ENCODE measurements around the gene OR52W1. TPM values are rescaled to one million over a fixed set of nuclear protein-coding genes. Genes with fewer than 3 reads are reported as not detected.

The OR52W1 gene
- total RNA-seq, 1 donor from 2014 or later: not detected

DNA sequence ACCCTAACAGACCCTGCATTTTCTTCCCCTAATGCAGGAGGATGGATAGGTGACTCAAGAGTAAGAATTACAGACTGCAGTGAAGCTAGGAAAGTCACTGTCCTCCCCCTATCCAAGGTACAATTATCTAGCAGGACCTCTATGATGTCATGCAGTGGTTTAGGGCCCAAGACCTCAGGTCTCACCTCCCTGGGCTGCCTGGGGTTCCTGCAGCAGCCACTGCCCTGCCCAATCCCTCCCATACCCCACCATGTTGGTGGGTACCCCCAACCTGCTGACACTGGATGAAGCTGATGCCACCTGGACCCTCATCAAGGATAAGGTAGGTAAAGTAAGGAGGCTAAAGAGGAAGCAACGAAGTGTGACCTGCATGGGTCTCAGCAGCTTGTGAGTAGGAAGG is 6.3 kb downstream of the OR52W1 start, which contains the start of gene C11orf42:
Gene C11orf42, plus strand, starts transcription at position 192 of the 400 bp plus-strand sequence. Its CDS starts 59 bp downstream, at position 251.
- Mint-ChIP-seq H3K4me1 (ENCODE audit: low read depth) (no peaks in the 10 kb centered on the region), H3K4me3 (ENCODE audit: unreplicated experiment) (no peak within 1 kb of the TSS), H3K27me3 (ENCODE audit: low read depth) (no peaks in the 10 kb centered on the region), H3K36me3 (ENCODE audit: low read depth) (peaks cover 16% of the 10 kb centered on the region), H3K9me3 (ENCODE audit: low read depth) (no peaks in the 10 kb centered on the region), H3K27ac (ENCODE audit: unreplicated experiment) (no peak within 1 kb of the TSS)
- TF ChIP-seq, protein P1, sequence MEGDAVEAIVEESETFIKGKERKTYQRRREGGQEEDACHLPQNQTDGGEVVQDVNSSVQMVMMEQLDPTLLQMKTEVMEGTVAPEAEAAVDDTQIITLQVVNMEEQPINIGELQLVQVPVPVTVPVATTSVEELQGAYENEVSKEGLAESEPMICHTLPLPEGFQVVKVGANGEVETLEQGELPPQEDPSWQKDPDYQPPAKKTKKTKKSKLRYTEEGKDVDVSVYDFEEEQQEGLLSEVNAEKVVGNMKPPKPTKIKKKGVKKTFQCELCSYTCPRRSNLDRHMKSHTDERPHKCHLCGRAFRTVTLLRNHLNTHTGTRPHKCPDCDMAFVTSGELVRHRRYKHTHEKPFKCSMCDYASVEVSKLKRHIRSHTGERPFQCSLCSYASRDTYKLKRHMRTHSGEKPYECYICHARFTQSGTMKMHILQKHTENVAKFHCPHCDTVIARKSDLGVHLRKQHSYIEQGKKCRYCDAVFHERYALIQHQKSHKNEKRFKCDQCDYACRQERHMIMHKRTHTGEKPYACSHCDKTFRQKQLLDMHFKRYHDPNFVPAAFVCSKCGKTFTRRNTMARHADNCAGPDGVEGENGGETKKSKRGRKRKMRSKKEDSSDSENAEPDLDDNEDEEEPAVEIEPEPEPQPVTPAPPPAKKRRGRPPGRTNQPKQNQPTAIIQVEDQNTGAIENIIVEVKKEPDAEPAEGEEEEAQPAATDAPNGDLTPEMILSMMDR (IDR thresholded peaks at IDR 0.05): no peak
- no peak for DNase-seq (ENCODE audit: low spot score)

DNA sequence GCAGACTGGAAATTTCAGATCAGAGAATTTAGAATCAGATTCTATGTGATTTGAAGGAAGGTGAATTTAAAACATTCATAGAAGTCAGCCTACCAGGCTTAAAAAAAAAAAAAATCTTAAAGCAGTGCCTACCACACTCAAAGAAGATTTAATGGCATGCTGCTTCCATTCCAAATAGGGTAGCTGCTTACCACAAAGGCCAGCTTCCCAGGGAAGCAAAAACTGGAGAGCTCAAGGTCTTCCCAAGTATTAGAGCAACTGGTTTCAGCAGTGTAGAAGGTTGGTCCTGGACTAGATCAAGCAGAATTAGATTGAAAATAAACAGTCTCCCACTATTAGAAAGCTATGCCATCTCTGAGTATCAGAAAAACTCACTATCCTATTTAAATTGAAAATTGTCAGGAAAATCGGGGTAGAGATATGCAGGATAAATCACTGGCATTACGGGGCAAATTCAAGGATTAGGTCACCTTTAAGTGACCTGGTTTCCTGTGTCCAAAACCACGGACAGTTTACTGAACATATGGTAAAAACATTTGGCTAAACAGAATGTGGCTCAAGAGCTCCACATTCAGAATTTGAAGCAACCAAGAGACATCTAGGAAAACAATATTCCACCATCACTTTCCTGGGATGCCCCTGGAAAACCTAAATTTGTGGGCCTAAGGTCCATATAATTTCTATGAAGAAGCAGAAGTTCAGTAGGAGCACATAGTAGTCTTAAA is 7.6 kb downstream of the OR52W1 start:
- H3K36me3 Mint-ChIP-seq (ENCODE audit: low read depth): peaks cover 18% of the 10 kb centered on the region
- H3K27me3 Mint-ChIP-seq (ENCODE audit: low read depth): no peaks in the 10 kb centered on the region
- H3K4me1 Mint-ChIP-seq (ENCODE audit: low read depth): no peaks in the 10 kb centered on the region
- no peak overlapping the region for H3K27ac Mint-ChIP-seq (ENCODE audit: unreplicated experiment)
- TF ChIP-seq, protein P1 (IDR thresholded peaks at IDR 0.05): no peak
- no peak overlapping the region for H3K4me3 Mint-ChIP-seq (ENCODE audit: unreplicated experiment)
- H3K9me3 Mint-ChIP-seq (ENCODE audit: low read depth): no peaks in the 10 kb centered on the region
- no peak for DNase-seq (ENCODE audit: low spot score)

DNA sequence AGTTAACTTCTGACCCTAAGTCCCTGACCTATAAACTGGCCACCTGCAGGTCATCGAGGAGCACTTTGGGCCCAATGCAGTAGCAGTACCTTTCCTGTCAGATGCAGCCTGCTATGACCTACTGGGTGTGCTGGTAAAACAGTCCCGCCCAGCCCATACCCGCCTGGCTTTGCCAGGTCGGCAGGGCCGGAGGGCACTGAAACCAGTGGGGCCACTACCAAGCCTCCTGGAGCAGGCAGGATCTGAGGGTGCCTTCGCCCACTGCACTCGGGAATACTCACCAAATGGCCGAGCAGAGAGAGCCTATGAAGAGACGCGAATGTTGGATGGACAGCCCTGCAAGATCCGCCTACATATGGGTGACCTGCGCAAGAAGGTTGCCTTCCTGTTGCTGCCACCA is 10.8 kb downstream of the OR52W1 start:
- TF ChIP-seq, protein P1 (IDR thresholded peaks at IDR 0.05): no peak
- no peak for DNase-seq (ENCODE audit: low spot score)
- no peak overlapping the region for H3K27ac Mint-ChIP-seq (ENCODE audit: unreplicated experiment)
- H3K9me3 Mint-ChIP-seq (ENCODE audit: low read depth): no peaks in the 10 kb centered on the region
- H3K4me1 Mint-ChIP-seq (ENCODE audit: low read depth): no peaks in the 10 kb centered on the region
- H3K27me3 Mint-ChIP-seq (ENCODE audit: low read depth): no peaks in the 10 kb centered on the region
- H3K36me3 Mint-ChIP-seq (ENCODE audit: low read depth): peaks cover 13% of the 10 kb centered on the region
- no peak overlapping the region for H3K4me3 Mint-ChIP-seq (ENCODE audit: unreplicated experiment)

DNA sequence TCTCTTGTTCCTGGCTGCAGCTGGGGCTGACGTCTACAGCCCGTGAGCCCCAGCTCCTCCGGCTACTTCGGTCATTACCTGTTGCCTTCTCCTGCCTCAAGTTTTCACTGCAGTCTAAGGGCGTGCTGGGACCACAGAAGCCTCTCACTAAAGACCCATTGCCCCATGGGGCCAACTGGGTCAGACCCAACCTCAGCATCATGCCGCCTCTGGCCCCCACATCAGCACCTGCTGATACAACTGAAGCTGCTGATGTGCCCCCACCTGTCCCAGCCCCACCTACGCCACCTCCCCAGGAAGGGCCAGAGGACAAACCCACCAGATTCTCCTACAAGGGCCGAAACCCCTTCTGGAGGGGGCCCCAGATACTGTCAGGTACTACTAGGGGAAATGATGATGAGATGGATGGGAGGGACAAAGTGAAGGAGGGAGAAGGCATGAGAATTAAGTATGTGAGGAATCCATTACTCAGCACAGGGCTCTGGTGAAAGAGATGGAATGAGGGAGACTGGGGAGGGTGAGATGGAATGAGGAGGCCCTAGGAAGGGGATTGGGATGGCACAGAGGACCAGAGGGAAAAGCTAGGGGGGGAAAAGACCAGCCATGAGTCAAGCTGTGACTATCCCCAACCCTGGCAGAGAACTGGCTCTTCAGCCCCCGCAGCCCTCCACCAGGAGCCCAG is 11.4 kb downstream of the OR52W1 start:
- H3K36me3 Mint-ChIP-seq (ENCODE audit: low read depth): peaks cover 16% of the 10 kb centered on the region
- TF ChIP-seq, protein P1 (IDR thresholded peaks at IDR 0.05): no peak
- DNase-seq (ENCODE audit: low spot score): no peak

DNA sequence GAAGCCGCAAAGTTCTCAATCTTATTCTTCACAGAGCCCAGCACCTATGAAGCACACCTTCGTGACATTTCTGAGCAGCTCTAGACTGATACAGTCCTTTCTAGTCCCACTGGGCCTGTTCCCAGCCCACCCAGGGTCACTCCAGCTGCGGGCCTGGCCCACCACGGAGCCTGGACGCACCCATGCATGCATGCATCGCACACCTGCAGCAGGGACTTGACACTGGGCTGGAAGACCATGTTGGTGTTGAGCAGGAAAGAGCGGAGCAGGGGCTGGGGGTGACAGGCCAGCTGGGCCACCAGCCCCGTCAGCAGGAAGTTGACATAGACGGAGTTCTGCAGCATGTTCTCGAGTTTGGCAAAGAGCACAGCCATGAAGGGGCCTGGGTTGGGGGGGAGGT is 15.5 kb downstream of the OR52W1 start:
- Mint-ChIP-seq H3K4me3 (ENCODE audit: unreplicated experiment) (no peak overlapping the region), H3K27ac (ENCODE audit: unreplicated experiment) (no peak overlapping the region), H3K27me3 (ENCODE audit: low read depth) (no peaks in the 10 kb centered on the region), H3K4me1 (ENCODE audit: low read depth) (peaks cover 5% of the 10 kb centered on the region), H3K9me3 (ENCODE audit: low read depth) (no peaks in the 10 kb centered on the region), H3K36me3 (ENCODE audit: low read depth) (peaks cover 34% of the 10 kb centered on the region)
- TF ChIP-seq, protein P1 (IDR thresholded peaks at IDR 0.05): no peak
- DNase-seq (ENCODE audit: low spot score): no peak

More for the DNA sequence above, 11.4 kb downstream of the OR52W1 start:
- H3K4me1 Mint-ChIP-seq (ENCODE audit: low read depth): no peaks in the 10 kb centered on the region
- H3K27ac Mint-ChIP-seq (ENCODE audit: unreplicated experiment): no peak overlapping the region
- H3K4me3 Mint-ChIP-seq (ENCODE audit: unreplicated experiment): no peak overlapping the region
- no peaks in the 10 kb centered on the region for H3K9me3 Mint-ChIP-seq (ENCODE audit: low read depth)
- H3K27me3 Mint-ChIP-seq (ENCODE audit: low read depth): no peaks in the 10 kb centered on the region

All from chondrocyte (in vitro differentiated cells).